DOHH2 (cell line): ENCODE results near the gene LURAP1L.

Source experiments
- H3F3A ChIP-seq: fragments of 200-600 bp; sonication (generic), shearing (Covaris generic); 2 replicates; pipeline ENCODE4 v1.6.0; 2016; ENCODE audit warnings: antibody characterized with exemption, mild to moderate bottlenecking; ENCODE audit not compliant: control insufficient read depth, insufficient read depth
- H3K27ac ChIP-seq: fragments of 200-600 bp; sonication (generic); 2 replicates; pipeline ENCODE4 v1.5.1; 2014; ENCODE audit warnings: low read depth, mild to moderate bottlenecking, low read length, moderate library complexity
- H3K27me3 ChIP-seq: fragments of 200-600 bp; sonication (generic); 2 replicates; pipeline ENCODE4 v1.6.1; 2014; ENCODE audit warnings: mild to moderate bottlenecking, low read length, mixed read lengths; ENCODE audit not compliant: control insufficient read depth
- H3K36me3 ChIP-seq: fragments of 200-600 bp; sonication (generic); 2 replicates; pipeline ENCODE4 v1.6.1; 2014; ENCODE audit warnings: mild to moderate bottlenecking, low read length, moderate library complexity, mixed read lengths; ENCODE audit not compliant: control insufficient read depth
- H3K4me1 ChIP-seq: fragments of 200-600 bp; sonication (generic); 2 replicates; pipeline ENCODE4 v1.6.1; 2014; ENCODE audit warnings: mild to moderate bottlenecking, low read length, mixed read lengths; ENCODE audit not compliant: control insufficient read depth
- H3K4me2 ChIP-seq: fragments of 200-600 bp; sonication (generic); 2 replicates; pipeline ENCODE4 v1.6.0; 2014; ENCODE audit warnings: mild to moderate bottlenecking, low read length, moderate library complexity
- H3K4me3 ChIP-seq: fragments of 200-600 bp; sonication (generic); 2 replicates; pipeline ENCODE4 v1.5.1; 2014; ENCODE audit warnings: mild to moderate bottlenecking, low read length, mixed read lengths
- H3K79me2 ChIP-seq: fragments of 200-600 bp; sonication (generic); 2 replicates; pipeline ENCODE4 v1.6.1; 2014; ENCODE audit warnings: mild to moderate bottlenecking, low read length, mixed read lengths; ENCODE audit not compliant: control insufficient read depth
- H3K9me2 ChIP-seq: fragments of 200-600 bp; sonication (generic); replicated peaks from 2 replicates; pipeline ENCODE4 v1.6.1; 2014; ENCODE audit warnings: mild to moderate bottlenecking, low read length, mixed read lengths; ENCODE audit not compliant: control insufficient read depth
- H3K9me3 ChIP-seq: fragments of 200-600 bp; sonication (generic); 2 replicates; pipeline ENCODE4 v1.6.1; 2014; ENCODE audit warnings: antibody characterized with exemption, low read length, mixed read lengths; ENCODE audit not compliant: control insufficient read depth, insufficient read depth
- H4K20me1 ChIP-seq: fragments of 200-600 bp; sonication (generic); 2 replicates; pipeline ENCODE4 v1.6.0; 2014; ENCODE audit warnings: low read depth, mild to moderate bottlenecking, antibody characterized with exemption, low read length, moderate library complexity; ENCODE audit not compliant: control insufficient read depth, insufficient read depth
- CTCF ChIP-seq: fragments of 200-600 bp; sonication (generic); IDR thresholded peaks from one replicate; pipeline ENCODE4 v1.5.1; 2014; ENCODE audit warnings: antibody characterized with exemption, mild to moderate bottlenecking, low read depth, low read length; ENCODE audit not compliant: poor library complexity, severe bottlenecking
- EZH2phosphoT487 ChIP-seq: fragments of 200-600 bp; sonication (generic); IDR thresholded peaks from 2 replicates; pipeline ENCODE4 v1.6.1; 2017; ENCODE audit warnings: borderline replicate concordance, mild to moderate bottlenecking, antibody characterized with exemption, low read length, moderate library complexity, mixed read lengths

LURAP1L gene

GRCh38 chr9:12770261-12770660 is 4.6 kb upstream of the LURAP1L start:
- no peaks in the 10 kb centered on the region for H3K4me1 ChIP-seq
- H3K4me2 ChIP-seq: no peak overlapping the region
- TF ChIP-seq EZH2phosphoT487 (no peak), CTCF (no peak)

GRCh38 chr9:12771891-12772290 is 2.9 kb upstream of the LURAP1L start:
- Histone ChIP-seq H4K20me1 (no peaks in the 10 kb centered on the region), H3K4me1 (no peaks in the 10 kb centered on the region), H3K9me3 (no peaks in the 10 kb centered on the region; the same call in 1 of the 2 replicates), H3F3A (no peaks in the 10 kb centered on the region), H3K4me2 (no peak overlapping the region), H3K27ac (no peak overlapping the region), H3K9me2 (no peaks in the 10 kb centered on the region), H3K27me3 (no peaks in the 10 kb centered on the region), H3K79me2 (no peaks in the 10 kb centered on the region), H3K4me3 (no peak overlapping the region), H3K36me3 (no peaks in the 10 kb centered on the region)
- TF ChIP-seq CTCF (no peak), EZH2phosphoT487 (no peak)

More at GRCh38 chr9:12770261-12770660, 4.6 kb upstream of the LURAP1L start:
- H3K27me3 ChIP-seq: no peaks in the 10 kb centered on the region
- H3K27ac ChIP-seq: no peak overlapping the region
- no peaks in the 10 kb centered on the region for H4K20me1 ChIP-seq
- no peaks in the 10 kb centered on the region for H3K9me2 ChIP-seq
- H3F3A ChIP-seq: no peaks in the 10 kb centered on the region
- H3K79me2 ChIP-seq: no peaks in the 10 kb centered on the region
- H3K4me3 ChIP-seq: no peak overlapping the region
- no peaks in the 10 kb centered on the region; the same call in 1 of the 2 replicates for H3K9me3 ChIP-seq
- no peaks in the 10 kb centered on the region for H3K36me3 ChIP-seq

- no peaks in the 10 kb centered on the region for H3K27me3 ChIP-seq
- H3K9me3 ChIP-seq: no peaks in the 10 kb centered on the region; the same call in 1 of the 2 replicates
- H3K27ac ChIP-seq: no peak overlapping the region
- no peak overlapping the region for H3K4me2 ChIP-seq
- H3F3A ChIP-seq: no peaks in the 10 kb centered on the region
- no peaks in the 10 kb centered on the region for H3K36me3 ChIP-seq
- no peaks in the 10 kb centered on the region for H3K79me2 ChIP-seq
- TF ChIP-seq CTCF (no peak), EZH2phosphoT487 (no peak)
- H4K20me1 ChIP-seq: no peaks in the 10 kb centered on the region
- no peaks in the 10 kb centered on the region for H3K4me1 ChIP-seq
- no peak overlapping the region for H3K4me3 ChIP-seq
- H3K9me2 ChIP-seq: no peaks in the 10 kb centered on the region
Measured at GRCh38 chr9:12773562-12773961, 1.3 kb upstream of the LURAP1L start.
